Measurements from ENCODE around the gene FGGY. TPM values are rescaled to one million over a fixed set of nuclear protein-coding genes. Genes with fewer than 3 reads are reported as not detected.

Gene FGGY
- total RNA-seq, 1 experiment from 2014 or later: 12.0 TPM

GRCh38 chr1:59418363-59419144, 121.7 kb downstream of the FGGY start (continued):
- no peak for TF ChIP-seq PRDM15 (CRISPR knock-in tag; IDR thresholded peaks at IDR 0.05)

- ChIA-PET POLR2A (no interaction called here), CTCF (no interaction called here)
- Mint-ChIP-seq H3K27ac (no peak overlapping the region), H3K4me3 (no peak overlapping the region), H3K27me3 (ENCODE audit: low read depth) (no peaks in the 10 kb centered on the region), H3K9me3 (peaks cover 5% of the 10 kb centered on the region), H3K4me1 (peaks cover 27% of the 10 kb centered on the region), H3K36me3 (no peaks in the 10 kb centered on the region)
- TF ChIP-seq MYBL2 (CRISPR knock-in tag; IDR thresholded peaks at IDR 0.05) (no peak), PRDM15 (CRISPR knock-in tag; IDR thresholded peaks at IDR 0.05) (no peak), SMAD4 (CRISPR knock-in tag; IDR thresholded peaks at IDR 0.05) (no peak), NFYB (CRISPR knock-in tag; conservative IDR thresholded peaks at IDR 0.05; ENCODE audit: low read depth) (no peak), STAT6 (CRISPR knock-in tag; conservative IDR thresholded peaks at IDR 0.05; ENCODE audit: low read depth) (no peak), HMGXB4 (CRISPR knock-in tag; IDR thresholded peaks at IDR 0.05) (no peak), NFATC4 (CRISPR knock-in tag; IDR thresholded peaks at IDR 0.05) (no peak), NFE2L1 (CRISPR knock-in tag; IDR thresholded peaks at IDR 0.05) (no peak), ZNF263 (CRISPR knock-in tag; IDR thresholded peaks at IDR 0.05; ENCODE audit: low read depth) (no peak), ZNF396 (CRISPR knock-in tag; IDR thresholded peaks at IDR 0.05; ENCODE audit: borderline replicate concordance) (no peak), IRF2 (CRISPR knock-in tag; IDR thresholded peaks at IDR 0.05; ENCODE audit: borderline replicate concordance, low read depth) (no peak), ZNF281 (CRISPR knock-in tag; IDR thresholded peaks at IDR 0.05) (no peak), AR (CRISPR knock-in tag; IDR thresholded peaks at IDR 0.05) (no peak), TEAD4 (CRISPR knock-in tag; IDR thresholded peaks at IDR 0.05) (no peak), ATF1 (CRISPR knock-in tag; IDR thresholded peaks at IDR 0.05) (no peak)
- DNase-seq (ENCODE audit: low spot score) (no peak), ATAC-seq (no peak)
These were observed 122.7 kb downstream of the FGGY start for GRCh38 chr1:59419361-59420140.

All from WTC11 (cell line).